GM23338 (cell line): ENCODE data around the gene RPN2. TPM values are rescaled to one million over a fixed set of nuclear protein-coding genes. Genes with fewer than 3 reads are reported as not detected.
A peak's percentile ranks its signal among the peaks of the same experiment; 100 is the strongest.

Experiments
- ATAC-seq: fragments of 200-7000 bp; cut with Tn5 transposase; 3 replicates; pipeline ENCODE4 v1.9.1; 2020
- DNase-seq: peaks from one replicate; pipeline ENCODE4 v3.0.0-alpha.2; 2015; ENCODE audit warnings: low spot score
- H2AFZ ChIP-seq: fragments of 200-600 bp; sonication (generic); 2 replicates; pipeline ENCODE4 v1.8.0; 2016; ENCODE audit warnings: antibody characterized with exemption, mild to moderate bottlenecking, moderate library complexity
- H3F3A ChIP-seq: fragments of 200-600 bp; sonication (generic); replicated peaks from 2 replicates; pipeline ENCODE4 v1.8.0; 2017; ENCODE audit warnings: antibody characterized with exemption, mixed run types, low read depth
- H3K27ac ChIP-seq: fragments of 200-600 bp; sonication (generic); 2 replicates; pipeline ENCODE4 v1.6.1; 2016; ENCODE audit warnings: low read depth
- H3K27me3 ChIP-seq: fragments of 200-600 bp; sonication (generic); 2 replicates; pipeline ENCODE4 v1.8.0; 2016; ENCODE audit warnings: mild to moderate bottlenecking, mixed run types, moderate library complexity; ENCODE audit not compliant: insufficient read depth
- H3K36me3 ChIP-seq: fragments of 200-600 bp; sonication (generic); 2 replicates; pipeline ENCODE4 v1.8.0; 2016; ENCODE audit warnings: mild to moderate bottlenecking; ENCODE audit not compliant: insufficient read depth
- H3K4me1 ChIP-seq: fragments of 200-600 bp; sonication (generic); 2 replicates; pipeline ENCODE4 v1.8.0; 2016; ENCODE audit warnings: mild to moderate bottlenecking, moderate library complexity; ENCODE audit not compliant: insufficient read depth
- H3K4me2 ChIP-seq: fragments of 200-600 bp; sonication (generic); 2 replicates; pipeline ENCODE4 v1.7.1; 2017; ENCODE audit warnings: mixed run types
- H3K4me3 ChIP-seq: fragments of 200-600 bp; sonication (generic); 2 replicates; pipeline ENCODE4 v1.6.1; 2016; ENCODE audit warnings: mixed run types
- H3K79me2 ChIP-seq: fragments of 200-600 bp; sonication (generic); replicated peaks from 2 replicates; pipeline ENCODE4 v1.8.0; 2017; ENCODE audit warnings: mild to moderate bottlenecking; ENCODE audit not compliant: insufficient read depth
- H3K9me2 ChIP-seq: fragments of 200-600 bp; sonication (generic); 2 replicates; pipeline ENCODE4 v1.8.0; 2017; ENCODE audit not compliant: insufficient read depth
- H4K20me1 ChIP-seq: fragments of 200-600 bp; sonication (generic); replicated peaks from 2 replicates; pipeline ENCODE4 v1.8.0; 2017; ENCODE audit warnings: mild to moderate bottlenecking; ENCODE audit not compliant: insufficient read depth
- H3K27ac Mint-ChIP-seq: 2 replicates; pipeline ENCODE4 v1.8.0; 2020; ENCODE audit warnings: inconsistent platforms, mild to moderate bottlenecking, moderate library complexity, mixed read lengths
- H3K27me3 Mint-ChIP-seq: 3 replicates; pipeline ENCODE4 v1.8.0; 2022; ENCODE audit warnings: low read depth, mild to moderate bottlenecking, moderate library complexity, mixed read lengths, inconsistent platforms; ENCODE audit not compliant: insufficient read depth, poor library complexity
- H3K36me3 Mint-ChIP-seq: 3 replicates; pipeline ENCODE4 v1.8.0; 2021; ENCODE audit warnings: low read depth, mild to moderate bottlenecking, inconsistent platforms, moderate library complexity, mixed read lengths
- H3K4me1 Mint-ChIP-seq: 3 replicates; pipeline ENCODE4 v1.8.0; 2020; ENCODE audit warnings: mild to moderate bottlenecking, inconsistent platforms, mixed read lengths
- H3K4me3 Mint-ChIP-seq: 3 replicates; pipeline ENCODE4 v1.8.0; 2021; ENCODE audit warnings: moderate library complexity, mild to moderate bottlenecking, inconsistent platforms, mixed read lengths
- H3K9me3 Mint-ChIP-seq: 3 replicates; pipeline ENCODE4 v1.8.0; 2020; ENCODE audit warnings: moderate library complexity, mild to moderate bottlenecking, inconsistent platforms, mixed read lengths
- EZH2 ChIP-seq: fragments of 200-600 bp; sonication (generic); IDR thresholded peaks from one replicate; pipeline ENCODE4 v1.8.0; 2017; ENCODE audit warnings: antibody characterized with exemption, mild to moderate bottlenecking, low read depth; ENCODE audit not compliant: unreplicated experiment
- EZH2phosphoT487 ChIP-seq: fragments of 200-600 bp; sonication (generic); IDR thresholded peaks from one replicate; pipeline ENCODE4 v1.8.1; 2018; ENCODE audit warnings: antibody characterized with exemption; ENCODE audit not compliant: unreplicated experiment
- NANOG ChIP-seq: IDR thresholded peaks from 2 replicates; pipeline ENCODE4 v1.6.1; 2016; ENCODE audit warnings: antibody characterized with exemption, borderline replicate concordance
- POLR2AphosphoS5 ChIP-seq: IDR thresholded peaks from 2 replicates; pipeline ENCODE4 v1.6.1; 2016; ENCODE audit warnings: antibody characterized with exemption, low read depth
- STAT1 ChIP-seq: IDR thresholded peaks from one replicate; pipeline ENCODE4 v1.6.1; 2016; ENCODE audit warnings: antibody characterized with exemption; ENCODE audit not compliant: unreplicated experiment
- ZNF331 ChIP-seq: fragments of 250-450 bp; sonication (Bioruptor Pico); IDR thresholded peaks from 2 replicates; pipeline ENCODE4 v1.5.0; 2020; ENCODE audit warnings: low read depth, mild to moderate bottlenecking, moderate library complexity
- polyA plus RNA-seq: library from polyadenylated mRNA; unstranded; fragments of >200 nt; fragmentation: Nextera tagmentation; extraction: Ambion mirVana; gene quantifications from 2 replicates; pipeline ENCODE4 v1.2.1, GENCODE V29; 2016
- total RNA-seq: library from RNA; depleted of rRNA; stranded (reverse); fragments of >200 nt; shearing (Covaris generic); gene quantifications from 2 replicates; pipeline ENCODE4 v1.2.3, GENCODE V29; 2014
- TF ChIP-seq, protein P1 (sequence below): fragments of 250-450 bp; sonication (Bioruptor Pico); IDR thresholded peaks from 2 replicates; pipeline ENCODE4 v1.5.0; 2020; ENCODE audit warnings: mild to moderate bottlenecking, moderate library complexity
- TF ChIP-seq, protein P2 (sequence below): IDR thresholded peaks from 2 replicates; pipeline ENCODE4 v1.6.1; 2016; ENCODE audit warnings: antibody characterized with exemption
- TF ChIP-seq, protein P3 (sequence below), 2 experiments: fragments of 200-600 bp in 1 of 2; sonication (generic) in 1 of 2; conservative IDR thresholded peaks; 2 replicates each; pipeline versions ENCODE4 v1.5.1 to v1.6.1; 2016 to 2017; ENCODE audit warnings: antibody characterized with exemption in 2 of 2, low read depth in 2 of 2, mild to moderate bottlenecking in 2 of 2, moderate library complexity in 1 of 2

RPN2 gene
- total and polyA plus RNA-seq, 2 experiments from 2014 or later, result 244 to 302 TPM

DNA sequence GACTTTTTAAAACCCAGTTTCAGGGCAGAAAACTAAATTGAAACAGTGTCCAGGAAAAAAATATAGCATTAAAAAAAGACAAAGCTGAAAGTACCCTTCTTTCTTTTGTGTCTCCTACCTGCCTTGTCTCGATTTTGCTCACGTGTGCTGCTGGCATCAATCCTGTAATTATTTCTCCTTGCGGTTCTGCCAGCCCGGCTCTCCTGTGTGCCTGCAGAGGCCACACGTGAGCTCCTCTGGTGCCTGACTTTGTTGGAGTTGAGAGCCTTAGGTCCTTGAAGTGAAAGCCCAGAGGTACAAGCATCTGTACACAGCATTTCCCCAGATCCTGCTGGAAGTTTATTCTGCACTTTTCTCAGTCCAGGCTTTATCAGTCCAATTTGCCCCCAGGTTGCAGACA lies 46.0 kb downstream of the RPN2 start:
- Mint-ChIP-seq H3K4me1 (peaks cover 56% of the 10 kb centered on the region), H3K27ac (no peak overlapping the region), H3K36me3 (peaks cover 84% of the 10 kb centered on the region), H3K27me3 (peaks cover 5% of the 10 kb centered on the region), H3K9me3 (no peaks in the 10 kb centered on the region), H3K4me3 (no peak overlapping the region)
- no peak overlapping the region for H3K4me3 ChIP-seq
- H3K27me3 ChIP-seq, result no peaks in the 10 kb centered on the region
- no peak for ATAC-seq
- peaks cover 16% of the 10 kb centered on the region for H4K20me1 ChIP-seq
- no peaks in the 10 kb centered on the region for H3K9me2 ChIP-seq
- peaks cover 29% of the 10 kb centered on the region for H3K4me1 ChIP-seq
- 0 out of 2 replicates have a peak overlapping the region, but pooled peaks have one; percentile 29 for H3K27ac ChIP-seq
- peaks cover 11% of the 10 kb centered on the region; the same call in 1 of the 2 replicates for H3F3A ChIP-seq
- H3K79me2 ChIP-seq, result peaks cover 35% of the 10 kb centered on the region
- DNase-seq, result no peak
- peaks cover 61% of the 10 kb centered on the region for H3K36me3 ChIP-seq
- TF ChIP-seq STAT1 (no peak), EZH2 (no peak), POLR2AphosphoS5 (no peak), NANOG (no peak), EZH2phosphoT487 (no peak), ZNF331 (CRISPR knock-in tag) (no peak)
- TF ChIP-seq, protein P1, sequence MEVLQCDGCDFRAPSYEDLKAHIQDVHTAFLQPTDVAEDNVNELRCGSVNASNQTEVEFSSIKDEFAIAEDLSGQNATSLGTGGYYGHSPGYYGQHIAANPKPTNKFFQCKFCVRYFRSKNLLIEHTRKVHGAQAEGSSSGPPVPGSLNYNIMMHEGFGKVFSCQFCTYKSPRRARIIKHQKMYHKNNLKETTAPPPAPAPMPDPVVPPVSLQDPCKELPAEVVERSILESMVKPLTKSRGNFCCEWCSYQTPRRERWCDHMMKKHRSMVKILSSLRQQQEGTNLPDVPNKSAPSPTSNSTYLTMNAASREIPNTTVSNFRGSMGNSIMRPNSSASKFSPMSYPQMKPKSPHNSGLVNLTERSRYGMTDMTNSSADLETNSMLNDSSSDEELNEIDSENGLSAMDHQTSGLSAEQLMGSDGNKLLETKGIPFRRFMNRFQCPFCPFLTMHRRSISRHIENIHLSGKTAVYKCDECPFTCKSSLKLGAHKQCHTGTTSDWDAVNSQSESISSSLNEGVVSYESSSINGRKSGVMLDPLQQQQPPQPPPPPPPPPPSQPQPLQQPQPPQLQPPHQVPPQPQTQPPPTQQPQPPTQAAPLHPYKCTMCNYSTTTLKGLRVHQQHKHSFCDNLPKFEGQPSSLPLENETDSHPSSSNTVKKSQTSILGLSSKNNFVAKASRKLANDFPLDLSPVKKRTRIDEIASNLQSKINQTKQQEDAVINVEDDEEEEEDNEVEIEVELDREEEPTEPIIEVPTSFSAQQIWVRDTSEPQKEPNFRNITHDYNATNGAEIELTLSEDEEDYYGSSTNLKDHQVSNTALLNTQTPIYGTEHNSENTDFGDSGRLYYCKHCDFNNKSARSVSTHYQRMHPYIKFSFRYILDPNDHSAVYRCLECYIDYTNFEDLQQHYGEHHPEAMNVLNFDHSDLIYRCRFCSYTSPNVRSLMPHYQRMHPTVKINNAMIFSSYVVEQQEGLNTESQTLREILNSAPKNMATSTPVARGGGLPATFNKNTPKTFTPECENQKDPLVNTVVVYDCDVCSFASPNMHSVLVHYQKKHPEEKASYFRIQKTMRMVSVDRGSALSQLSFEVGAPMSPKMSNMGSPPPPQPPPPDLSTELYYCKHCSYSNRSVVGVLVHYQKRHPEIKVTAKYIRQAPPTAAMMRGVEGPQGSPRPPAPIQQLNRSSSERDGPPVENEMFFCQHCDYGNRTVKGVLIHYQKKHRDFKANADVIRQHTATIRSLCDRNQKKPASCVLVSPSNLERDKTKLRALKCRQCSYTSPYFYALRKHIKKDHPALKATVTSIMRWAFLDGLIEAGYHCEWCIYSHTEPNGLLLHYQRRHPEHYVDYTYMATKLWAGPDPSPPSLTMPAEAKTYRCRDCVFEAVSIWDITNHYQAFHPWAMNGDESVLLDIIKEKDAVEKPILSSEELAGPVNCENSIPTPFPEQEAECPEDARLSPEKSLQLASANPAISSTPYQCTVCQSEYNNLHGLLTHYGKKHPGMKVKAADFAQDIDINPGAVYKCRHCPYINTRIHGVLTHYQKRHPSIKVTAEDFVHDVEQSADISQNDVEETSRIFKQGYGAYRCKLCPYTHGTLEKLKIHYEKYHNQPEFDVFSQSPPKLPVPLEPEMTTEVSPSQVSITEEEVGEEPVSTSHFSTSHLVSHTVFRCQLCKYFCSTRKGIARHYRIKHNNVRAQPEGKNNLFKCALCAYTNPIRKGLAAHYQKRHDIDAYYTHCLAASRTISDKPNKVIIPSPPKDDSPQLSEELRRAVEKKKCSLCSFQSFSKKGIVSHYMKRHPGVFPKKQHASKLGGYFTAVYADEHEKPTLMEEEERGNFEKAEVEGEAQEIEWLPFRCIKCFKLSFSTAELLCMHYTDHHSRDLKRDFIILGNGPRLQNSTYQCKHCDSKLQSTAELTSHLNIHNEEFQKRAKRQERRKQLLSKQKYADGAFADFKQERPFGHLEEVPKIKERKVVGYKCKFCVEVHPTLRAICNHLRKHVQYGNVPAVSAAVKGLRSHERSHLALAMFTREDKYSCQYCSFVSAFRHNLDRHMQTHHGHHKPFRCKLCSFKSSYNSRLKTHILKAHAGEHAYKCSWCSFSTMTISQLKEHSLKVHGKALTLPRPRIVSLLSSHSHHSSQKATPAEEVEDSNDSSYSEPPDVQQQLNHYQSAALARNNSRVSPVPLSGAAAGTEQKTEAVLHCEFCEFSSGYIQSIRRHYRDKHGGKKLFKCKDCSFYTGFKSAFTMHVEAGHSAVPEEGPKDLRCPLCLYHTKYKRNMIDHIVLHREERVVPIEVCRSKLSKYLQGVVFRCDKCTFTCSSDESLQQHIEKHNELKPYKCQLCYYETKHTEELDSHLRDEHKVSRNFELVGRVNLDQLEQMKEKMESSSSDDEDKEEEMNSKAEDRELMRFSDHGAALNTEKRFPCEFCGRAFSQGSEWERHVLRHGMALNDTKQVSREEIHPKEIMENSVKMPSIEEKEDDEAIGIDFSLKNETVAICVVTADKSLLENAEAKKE (CRISPR knock-in tag), result no peak
- TF ChIP-seq, protein P2, sequence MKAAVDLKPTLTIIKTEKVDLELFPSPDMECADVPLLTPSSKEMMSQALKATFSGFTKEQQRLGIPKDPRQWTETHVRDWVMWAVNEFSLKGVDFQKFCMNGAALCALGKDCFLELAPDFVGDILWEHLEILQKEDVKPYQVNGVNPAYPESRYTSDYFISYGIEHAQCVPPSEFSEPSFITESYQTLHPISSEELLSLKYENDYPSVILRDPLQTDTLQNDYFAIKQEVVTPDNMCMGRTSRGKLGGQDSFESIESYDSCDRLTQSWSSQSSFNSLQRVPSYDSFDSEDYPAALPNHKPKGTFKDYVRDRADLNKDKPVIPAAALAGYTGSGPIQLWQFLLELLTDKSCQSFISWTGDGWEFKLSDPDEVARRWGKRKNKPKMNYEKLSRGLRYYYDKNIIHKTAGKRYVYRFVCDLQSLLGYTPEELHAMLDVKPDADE, result no peak
- TF ChIP-seq, protein P3, sequence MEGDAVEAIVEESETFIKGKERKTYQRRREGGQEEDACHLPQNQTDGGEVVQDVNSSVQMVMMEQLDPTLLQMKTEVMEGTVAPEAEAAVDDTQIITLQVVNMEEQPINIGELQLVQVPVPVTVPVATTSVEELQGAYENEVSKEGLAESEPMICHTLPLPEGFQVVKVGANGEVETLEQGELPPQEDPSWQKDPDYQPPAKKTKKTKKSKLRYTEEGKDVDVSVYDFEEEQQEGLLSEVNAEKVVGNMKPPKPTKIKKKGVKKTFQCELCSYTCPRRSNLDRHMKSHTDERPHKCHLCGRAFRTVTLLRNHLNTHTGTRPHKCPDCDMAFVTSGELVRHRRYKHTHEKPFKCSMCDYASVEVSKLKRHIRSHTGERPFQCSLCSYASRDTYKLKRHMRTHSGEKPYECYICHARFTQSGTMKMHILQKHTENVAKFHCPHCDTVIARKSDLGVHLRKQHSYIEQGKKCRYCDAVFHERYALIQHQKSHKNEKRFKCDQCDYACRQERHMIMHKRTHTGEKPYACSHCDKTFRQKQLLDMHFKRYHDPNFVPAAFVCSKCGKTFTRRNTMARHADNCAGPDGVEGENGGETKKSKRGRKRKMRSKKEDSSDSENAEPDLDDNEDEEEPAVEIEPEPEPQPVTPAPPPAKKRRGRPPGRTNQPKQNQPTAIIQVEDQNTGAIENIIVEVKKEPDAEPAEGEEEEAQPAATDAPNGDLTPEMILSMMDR (conservative IDR thresholded peaks at IDR 0.05; ENCODE audit: low read depth in 2 of 2), result no peak
- H3K4me2 ChIP-seq, result no peak overlapping the region
- no peak overlapping the region for H2AFZ ChIP-seq
